T47D (cell line): Measurements from ENCODE around the gene DALRD3.

Experiments
- DNase-seq, 2 experiments: peaks; one replicate each; pipeline versions ENCODE4 v3.0.0 to v3.0.0-alpha.2; 2011 to 2012; ENCODE audit warnings: low read depth in 1 of 2, low spot score in 1 of 2
- JUND ChIP-seq: IDR thresholded peaks from 2 replicates; pipeline ENCODE4 v1.6.1; 2012; ENCODE audit warnings: low read depth
- in situ Hi-C: cut with HindIII; loops from 2 replicates; pipeline ENCODE4 v1.10.0; 2016; ENCODE audit warnings: low sequenced_read_pairs, low pct_unique_long_range_greater_than_20kb

Gene DALRD3

DNA sequence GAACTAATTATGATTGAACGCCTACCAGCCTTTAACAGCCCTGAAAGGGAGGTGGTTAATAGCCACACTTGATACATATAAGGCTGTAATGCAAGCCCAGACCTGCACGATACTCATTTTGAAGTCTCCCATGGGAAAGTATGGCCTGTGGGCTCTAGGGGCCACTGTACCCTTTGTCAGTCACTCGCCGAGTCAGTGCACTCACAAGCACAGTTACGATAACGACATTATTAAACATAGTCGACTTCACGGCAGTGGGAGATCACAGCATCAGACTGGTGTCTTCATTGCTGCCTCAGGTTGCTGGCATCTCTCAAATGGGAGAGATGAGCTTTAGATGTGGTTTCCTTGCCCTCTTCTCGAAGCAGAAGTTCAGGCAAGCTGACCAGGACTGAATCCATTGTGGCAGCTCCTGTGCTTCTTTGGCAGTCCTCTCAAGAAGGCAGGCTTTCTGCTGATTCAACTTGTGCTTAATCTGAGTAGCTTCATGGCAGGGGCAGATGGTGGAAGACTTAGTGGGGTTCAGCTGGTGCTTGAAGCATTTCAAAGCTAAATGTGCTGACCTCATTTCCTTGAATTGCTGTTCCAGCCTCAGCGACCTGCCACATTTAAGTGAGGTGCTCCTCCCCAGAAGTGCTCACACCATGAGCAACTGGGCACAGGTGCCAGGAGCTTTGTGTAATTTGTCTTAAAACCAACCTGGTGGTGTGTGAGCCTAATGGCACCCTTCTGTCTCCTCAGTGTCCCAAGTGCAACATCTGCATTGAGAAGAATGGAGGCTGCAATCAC lies 44.1 kb downstream of the DALRD3 start:
- no peak for TF ChIP-seq JUND
- in situ Hi-C loops = no loop called here
- DNase-seq = no peak

DNA sequence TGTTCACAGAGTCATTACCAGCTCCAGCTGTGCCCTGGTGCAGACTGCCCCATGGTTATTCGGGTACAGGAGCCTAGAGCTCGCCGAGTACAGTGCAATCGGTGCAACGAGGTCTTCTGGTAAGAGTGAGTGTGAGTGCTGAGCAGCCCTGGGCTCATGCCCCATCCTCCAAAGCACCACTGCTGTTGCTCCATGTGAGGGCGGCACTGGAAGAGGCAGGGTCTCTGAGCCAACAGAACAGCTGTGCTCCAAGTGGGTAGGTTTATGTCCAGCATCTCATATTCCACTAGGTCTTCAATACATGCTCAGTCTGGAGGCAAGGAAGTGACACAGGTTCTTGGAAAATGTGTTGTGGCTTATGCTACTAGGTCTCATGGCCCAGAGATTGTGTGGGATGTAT lies 47.8 kb downstream of the DALRD3 start:
- TF ChIP-seq JUND = no peak
- in situ Hi-C loops = no loop called here
- no peak for DNase-seq

DNA sequence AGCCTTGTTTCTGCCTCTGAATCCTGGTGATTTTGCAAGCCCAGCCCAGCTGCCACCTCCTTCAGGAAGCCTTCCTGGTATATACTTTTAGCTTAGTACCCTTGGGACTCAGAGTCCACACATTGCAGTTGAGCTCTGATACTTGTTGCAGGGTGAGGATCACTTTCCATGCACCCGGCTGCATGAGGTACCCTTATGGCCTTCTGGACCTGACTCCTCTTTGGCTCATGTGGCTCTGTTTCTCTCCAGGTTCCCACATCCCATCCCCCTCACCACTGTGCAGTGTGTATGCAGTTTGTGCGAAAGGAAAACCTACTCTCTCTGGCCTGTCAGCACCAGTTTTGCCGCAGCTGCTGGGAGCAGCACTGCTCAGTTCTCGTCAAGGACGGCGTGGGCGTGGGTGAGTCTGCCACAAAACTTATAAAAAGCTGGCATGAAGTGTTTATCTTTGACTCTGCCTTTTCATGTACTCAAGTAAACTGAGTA lies 51.5 kb downstream of the DALRD3 start:
- DNase-seq = no peak
- in situ Hi-C loops = no loop called here
- TF ChIP-seq JUND = no peak

DNA sequence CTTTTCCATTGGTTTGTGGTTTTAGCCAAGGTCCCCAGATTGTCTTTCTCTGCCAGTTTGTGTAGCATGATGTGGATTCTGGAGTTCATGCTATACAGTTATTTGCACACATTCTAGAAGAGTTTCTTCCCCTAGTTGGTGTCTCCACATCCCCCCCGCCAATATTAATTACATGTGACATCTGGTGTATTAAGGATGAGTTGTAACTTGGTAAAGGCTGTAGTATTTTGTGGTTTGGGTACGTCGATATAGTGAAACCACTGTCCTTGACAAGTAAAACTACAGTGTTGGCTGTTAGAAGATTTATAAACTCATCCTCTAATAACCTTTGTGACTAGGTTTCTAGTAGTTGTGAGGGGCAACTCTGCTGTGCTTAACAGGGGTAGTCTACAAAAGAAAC lies 52.0 kb downstream of the DALRD3 start:
- no peak for DNase-seq
- in situ Hi-C loops = no loop called here
- TF ChIP-seq JUND = no peak
